ENCODE data around the gene CAB39L. TPM values are rescaled to one million over a fixed set of nuclear protein-coding genes. Genes with fewer than 3 reads are reported as not detected.
"Not testable (repeated sequence)": the region's sequence is repeated elsewhere in the genome, so short reads cannot be mapped to it uniquely, and the experiment has no call there.

Gene CAB39L
- total RNA-seq, 1 experiment from 2014 or later: 6.2 TPM

DNA sequence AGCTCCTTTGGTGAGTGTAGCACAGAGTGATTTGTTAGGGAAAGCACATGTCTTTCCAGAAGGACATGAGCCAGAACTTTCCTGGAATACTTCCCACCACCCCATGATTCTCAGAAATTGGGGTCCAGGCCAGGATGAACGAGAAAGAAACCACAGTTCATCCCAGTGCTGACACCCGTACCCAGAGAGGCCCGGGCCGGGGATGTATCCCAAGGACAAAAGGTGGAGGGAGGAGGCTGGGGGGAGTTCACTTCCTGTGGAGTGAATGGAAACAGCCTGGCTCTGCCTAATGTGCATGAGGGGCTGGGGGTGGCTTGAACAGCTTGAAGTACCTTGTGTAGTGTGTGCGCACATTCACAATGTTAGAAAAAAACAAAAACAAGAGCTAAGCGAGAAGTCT, 148.6 kb downstream of the CAB39L start:
- BruUV-seq (replicated peaks): no TSS peak
- peaks cover 6% of the 10 kb centered on the region for H3K36me3 Mint-ChIP-seq (ENCODE audit: insufficient read depth, unreplicated experiment)
- H3K9me3 Mint-ChIP-seq (ENCODE audit: unreplicated experiment): no peaks in the 10 kb centered on the region
- TF ChIP-seq CTCF (IDR thresholded peaks at IDR 0.05; ENCODE audit: unreplicated experiment): no peak
- H3K4me3 Mint-ChIP-seq (ENCODE audit: unreplicated experiment): no peak overlapping the region
- H3K4me1 Mint-ChIP-seq (ENCODE audit: insufficient read depth, unreplicated experiment): peaks cover 6% of the 10 kb centered on the region
- intact Hi-C loops (cut with micrococcal nuclease): no loop called here
- ChIA-PET CTCF (interaction anchor here (0.7 to 1.8 kb wide), 6 partner anchors 13 to 318 kb away, joined by 3 to 10 read pairs (median 4); no protein-coding TSS in a partner anchor), POLR2A (interaction anchor here (0.9 kb wide), 1 partner anchor 47 kb away, joined by 3 read pairs; no protein-coding TSS in a partner anchor)
- no peaks in the 10 kb centered on the region for H3K27me3 Mint-ChIP-seq (ENCODE audit: insufficient read depth, unreplicated experiment)
- DNase-seq (ENCODE audit: unreplicated experiment): no peak
- no peak overlapping the region for H3K27ac Mint-ChIP-seq (ENCODE audit: low read depth, unreplicated experiment)

- H3K4me1 Mint-ChIP-seq (ENCODE audit: insufficient read depth, unreplicated experiment); DNase-seq (ENCODE audit: unreplicated experiment); H3K9me3 Mint-ChIP-seq (ENCODE audit: unreplicated experiment); H3K36me3 Mint-ChIP-seq (ENCODE audit: insufficient read depth, unreplicated experiment); H3K27me3 Mint-ChIP-seq (ENCODE audit: insufficient read depth, unreplicated experiment); BruUV-seq (replicated peaks); intact Hi-C loops (cut with micrococcal nuclease); H3K4me3 Mint-ChIP-seq (ENCODE audit: unreplicated experiment); H3K27ac Mint-ChIP-seq (ENCODE audit: low read depth, unreplicated experiment): not testable (repeated sequence)
- ChIA-PET CTCF (interaction anchor here (0.6 to 1.8 kb wide), 6 partner anchors 12 to 313 kb away, joined by 3 to 10 read pairs (median 4); no protein-coding TSS in a partner anchor), POLR2A (interaction anchor here (0.9 kb wide), 1 partner anchor 46 kb away, joined by 3 read pairs; no protein-coding TSS in a partner anchor)
Observed at GRCh38 chr13:49294723-49295122, 149.1 kb downstream of the CAB39L start.

- no TSS peak for BruUV-seq (replicated peaks)
- CTCF ChIA-PET: no interaction called here
- POLR2A ChIA-PET: no interaction called here
- TF ChIP-seq CTCF (IDR thresholded peaks at IDR 0.05; ENCODE audit: unreplicated experiment): no peak
- intact Hi-C loops (cut with micrococcal nuclease): no loop called here
- Mint-ChIP-seq H3K4me1 (ENCODE audit: insufficient read depth, unreplicated experiment) (no peaks in the 10 kb centered on the region), H3K27ac (ENCODE audit: low read depth, unreplicated experiment) (no peak overlapping the region), H3K9me3 (ENCODE audit: unreplicated experiment) (no peaks in the 10 kb centered on the region), H3K4me3 (ENCODE audit: unreplicated experiment) (no peak overlapping the region), H3K27me3 (ENCODE audit: insufficient read depth, unreplicated experiment) (no peaks in the 10 kb centered on the region), H3K36me3 (ENCODE audit: insufficient read depth, unreplicated experiment) (no peaks in the 10 kb centered on the region)
- no peak for DNase-seq (ENCODE audit: unreplicated experiment)
Observed at GRCh38 chr13:49292742-49293486, 150.9 kb downstream of the CAB39L start.

DNA sequence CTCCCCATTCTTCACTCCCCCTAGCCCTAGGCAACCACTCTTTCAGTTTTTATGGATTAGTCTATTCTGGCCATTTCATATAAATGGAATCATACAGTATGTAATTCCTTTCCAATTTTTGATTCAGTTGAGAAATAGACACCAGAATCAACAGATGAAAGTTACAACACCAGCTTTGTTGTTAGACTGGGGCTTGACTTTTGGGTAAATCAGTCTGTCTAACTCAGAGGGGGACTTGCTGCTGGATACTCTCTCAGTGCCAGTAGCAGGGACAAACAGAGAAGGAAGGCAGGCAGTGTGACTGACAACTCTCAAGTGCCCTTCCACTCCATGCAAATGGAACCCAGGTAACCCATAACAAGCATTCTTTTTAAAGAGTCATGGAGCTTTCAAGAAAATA, 155.4 kb downstream of the CAB39L start:
- TF ChIP-seq CTCF (IDR thresholded peaks at IDR 0.05; ENCODE audit: unreplicated experiment): no peak
- no peak for DNase-seq (ENCODE audit: unreplicated experiment)
- ChIA-PET CTCF (interaction anchor here (0.8 kb wide), 1 partner anchor 317 kb away, joined by 3 read pairs; no protein-coding TSS in a partner anchor), POLR2A (interaction anchor here (1.3 kb wide), 1 partner anchor 13 kb away, joined by 3 read pairs; no protein-coding TSS in a partner anchor)
- intact Hi-C loops (cut with micrococcal nuclease): loop anchor here (10.0 kb wide), 1 partner anchor 514 kb away; no protein-coding TSS in a partner anchor
- Mint-ChIP-seq H3K36me3 (ENCODE audit: insufficient read depth, unreplicated experiment) (no peaks in the 10 kb centered on the region), H3K4me3 (ENCODE audit: unreplicated experiment) (no peak overlapping the region), H3K4me1 (ENCODE audit: insufficient read depth, unreplicated experiment) (no peaks in the 10 kb centered on the region), H3K27me3 (ENCODE audit: insufficient read depth, unreplicated experiment) (no peaks in the 10 kb centered on the region), H3K27ac (ENCODE audit: low read depth, unreplicated experiment) (no peak overlapping the region), H3K9me3 (ENCODE audit: unreplicated experiment) (no peaks in the 10 kb centered on the region)
- no TSS peak for BruUV-seq (replicated peaks)
